AG04450 (cell line): ENCODE measurements around the gene SEPTIN11. TPM values are rescaled to one million over a fixed set of nuclear protein-coding genes. Genes with fewer than 3 reads are reported as not detected.

ENCODE experiments used
- CTCF ChIA-PET: fragments of 300-600, 350-600 bp; formaldehyde crosslinking; extraction: SDS; loops from one replicate; lab custom pipeline; 2022; ENCODE audit warnings: antibody characterized with exemption, inconsistent platforms; lab: Charles Lee
- POLR2A ChIA-PET: fragments of 350-600 bp; formaldehyde crosslinking; extraction: SDS; loops from one replicate; lab custom pipeline; 2021; ENCODE audit warnings: antibody characterized with exemption, inconsistent platforms; lab: Yijun Ruan, JAX
- DNase-seq: peaks from one replicate; pipeline ENCODE4 v3.0.0-alpha.2; 2011; ENCODE audit warnings: low read depth, low spot score
- H3K27ac ChIP-seq: one replicate; pipeline ENCODE4 v1.5.1; 2012; ENCODE audit warnings: low read depth, low read length, control low read depth
- H3K27me3 ChIP-seq: one replicate; pipeline ENCODE4 v1.6.0; 2012; ENCODE audit warnings: low read length; ENCODE audit not compliant: control insufficient read depth, insufficient read depth
- H3K4me3 ChIP-seq: 2 replicates; pipeline ENCODE4 v1.5.1; 2011; ENCODE audit warnings: mild to moderate bottlenecking, low read depth, low read length, control low read depth
- H3K9me3 ChIP-seq: 2 replicates; pipeline ENCODE4 v1.5.1; 2012; ENCODE audit warnings: low read length; ENCODE audit not compliant: control insufficient read depth, insufficient read depth
- CTCF ChIP-seq: IDR thresholded peaks from 2 replicates; pipeline ENCODE4 v1.5.1; 2011; ENCODE audit warnings: low read depth, low read length, control low read depth, inconsistent platforms
- polyA plus RNA-seq: library from polyadenylated mRNA; depleted of rRNA; stranded (reverse); fragments of >200 nt; gene quantifications from 2 replicates; pipeline ENCODE4 v1.2.3, GENCODE V29; 2011

SEPTIN11 gene
- polyA plus RNA-seq, 1 experiment = 728 TPM

GRCh38 chr4:76947369-76947768 lies 2.2 kb upstream of the SEPTIN11 start:
- POLR2A ChIA-PET = interaction anchor here (0.6 to 4.1 kb wide), 4 partner anchors 39 to 196 kb away, joined by 3 to 25 read pairs (median 8); no protein-coding TSS in a partner anchor
- CTCF ChIA-PET = interaction anchor here (0.7 to 2.0 kb wide), 4 partner anchors 98 to 187 kb away, joined by 3 to 4 read pairs (median 4); no protein-coding TSS in a partner anchor
- Histone ChIP-seq H3K4me3 (peak overlapping the region; percentile 90), H3K9me3 (peaks cover 17% of the 10 kb centered on the region; the same call in 1 of the 2 replicates), H3K27me3 (no peaks in the 10 kb centered on the region), H3K27ac (no peak overlapping the region)
- TF ChIP-seq CTCF = 0 out of 2 replicates have a peak, but pooled peaks have one; percentile 13
- DNase-seq = no peak

- ChIA-PET CTCF (interaction anchor here (0.6 to 2.0 kb wide), 3 partner anchors 12 to 255 kb away, joined by 3 to 4 read pairs (median 3); no protein-coding TSS in a partner anchor), POLR2A (interaction anchor here (0.6 to 4.1 kb wide), 13 partner anchors 29 to 447 kb away, joined by 3 to 25 read pairs (median 6); no protein-coding TSS in a partner anchor)
- no peak; the same call in 1 of the 2 replicates for TF ChIP-seq CTCF
- Histone ChIP-seq H3K9me3 (peaks cover 17% of the 10 kb centered on the region; the same call in 1 of the 2 replicates), H3K27ac (peak overlapping the region; percentile 89), H3K4me3 (peak overlapping the region; percentile 90), H3K27me3 (no peaks in the 10 kb centered on the region)
- DNase-seq = no peak
Observed at GRCh38 chr4:76948443-76949275, 893 bp upstream of the SEPTIN11 start.

- Histone ChIP-seq H3K27ac (peak overlapping the region; percentile 93), H3K27me3 (no peaks in the 10 kb centered on the region), H3K4me3 (peak overlapping the region; percentile 90), H3K9me3 (peaks cover 17% of the 10 kb centered on the region; the same call in 1 of the 2 replicates)
- POLR2A ChIA-PET = interaction anchor here (1.0 to 4.1 kb wide), 8 partner anchors 27 to 449 kb away, joined by 3 to 25 read pairs (median 10); no protein-coding TSS in a partner anchor
- no peak for DNase-seq
- no peak for TF ChIP-seq CTCF
- CTCF ChIA-PET = no interaction called here
Observed at GRCh38 chr4:76950052-76950955, 752 bp downstream of the SEPTIN11 start.

- Histone ChIP-seq H3K27me3 (no peaks in the 10 kb centered on the region), H3K9me3 (peaks cover 17% of the 10 kb centered on the region; the same call in 1 of the 2 replicates), H3K4me3 (peak overlapping the region; percentile 90), H3K27ac (peak overlapping the region; percentile 93)
- no peak for TF ChIP-seq CTCF
- ChIA-PET POLR2A (interaction anchor here (3.6 to 4.1 kb wide), 2 partner anchors 36 to 198 kb away, joined by 25 read pairs; no protein-coding TSS in a partner anchor), CTCF (interaction anchor here (1.1 to 2.4 kb wide), 3 partner anchors 95 to 440 kb away, joined by 3 to 19 read pairs (median 6); no protein-coding TSS in a partner anchor)
- no peak for DNase-seq
Observed at GRCh38 chr4:76950956-76951671, 1.6 kb downstream of the SEPTIN11 start.
